Hematopoietic multipotent progenitor cell treated with erythropoietin and hydrocortisone succinate and interleukin-3 and kit ligand, for 8 days (in vitro differentiated cells): ENCODE data around the gene CTSD.

Experiments
- DNase-seq: peaks from one replicate; pipeline ENCODE4 v3.0.0-alpha.2; 2015

Gene CTSD

GRCh38 chr11:1754376-1755150 lies 9.2 kb downstream of the CTSD start:
- DNase-seq, result no peak

- DNase-seq, result no peak
Observed at GRCh38 chr11:1753929-1754305, 9.8 kb downstream of the CTSD start.

GRCh38 chr11:1753229-1753928 lies 10.3 kb downstream of the CTSD start:
- DNase-seq, result peak; percentile 41

- no peak for DNase-seq
Observed at GRCh38 chr11:1752907-1753228, 10.9 kb downstream of the CTSD start.

GRCh38 chr11:1751999-1752906 lies 11.5 kb downstream of the CTSD start:
- DNase-seq, result peak; percentile 59

- no peak for DNase-seq
Observed at GRCh38 chr11:1751531-1751921, 12.2 kb downstream of the CTSD start.

- no peak for DNase-seq
Observed at GRCh38 chr11:1750840-1751530, 12.7 kb downstream of the CTSD start.

- DNase-seq, result peak; percentile 95
Observed at GRCh38 chr11:1750481-1750839, 13.3 kb downstream of the CTSD start, which contains the start of gene IFITM10. TSS of gene IFITM10 (minus strand) at chr11:1750595. CDS start at chr11:1750442, 153 bp downstream.

GRCh38 chr11:1749395-1750351 lies 14.1 kb downstream of the CTSD start:
- no peak for DNase-seq

- no peak for DNase-seq
Observed at GRCh38 chr11:1748636-1749394, 14.9 kb downstream of the CTSD start.

GRCh38 chr11:1747753-1748635 lies 15.7 kb downstream of the CTSD start:
- DNase-seq, result no peak

- DNase-seq, result no peak
Observed at GRCh38 chr11:1746956-1747752, 16.6 kb downstream of the CTSD start.

GRCh38 chr11:1746511-1746931 lies 17.2 kb downstream of the CTSD start:
- DNase-seq, result no peak

GRCh38 chr11:1745701-1746320 lies 17.9 kb downstream of the CTSD start:
- no peak for DNase-seq

- DNase-seq, result no peak
Observed at GRCh38 chr11:1744891-1745700, 18.6 kb downstream of the CTSD start.

GRCh38 chr11:1744137-1744886 lies 19.4 kb downstream of the CTSD start:
- no peak for DNase-seq
